ENCODE data around the gene ENAH.

DNA sequence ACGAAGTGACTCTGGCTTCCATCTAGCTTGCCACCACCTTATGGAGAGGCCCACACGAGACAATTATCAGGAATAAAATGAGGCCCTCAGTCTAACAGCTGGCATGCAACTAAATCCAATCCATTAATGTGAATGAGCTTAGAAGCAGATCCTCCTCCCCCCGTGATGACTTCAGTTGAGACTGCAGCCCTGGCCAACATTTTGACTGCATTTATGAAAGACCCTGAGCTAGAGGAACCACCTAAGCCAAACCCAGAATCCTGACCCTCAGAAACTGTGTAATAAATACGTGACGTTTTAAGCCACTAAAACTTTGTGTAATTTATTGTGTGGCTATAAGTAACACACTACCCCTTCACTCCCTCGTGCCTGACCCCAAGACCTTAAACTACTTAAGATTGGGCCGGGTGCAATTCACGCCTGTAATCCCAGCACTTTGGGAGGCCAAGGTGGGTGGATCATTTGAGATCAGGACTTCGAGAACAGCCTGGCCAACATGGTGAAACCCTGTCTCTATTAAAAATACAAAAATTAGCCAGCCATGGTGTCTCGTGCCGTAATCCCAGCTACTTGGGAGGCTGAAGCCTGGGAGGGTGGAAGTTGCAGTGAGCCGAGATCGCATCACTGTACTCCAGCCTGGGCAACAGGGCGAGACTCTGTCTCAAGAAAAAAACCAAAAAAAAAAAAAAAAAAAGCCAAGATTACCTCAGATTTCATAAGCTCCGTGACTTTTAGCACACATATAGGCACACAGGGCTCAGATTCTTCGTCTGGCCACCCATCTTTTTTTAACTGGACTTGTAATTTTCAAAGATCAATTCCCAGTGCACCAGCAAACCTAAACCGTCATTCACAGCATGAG is 72.5 kb downstream of the ENAH start:
- TF ChIP-seq EZH2 (IDR thresholded peaks at IDR 0.05; ENCODE audit: insufficient read depth, low read length), result no peak
- TF ChIP-seq, protein P1, sequence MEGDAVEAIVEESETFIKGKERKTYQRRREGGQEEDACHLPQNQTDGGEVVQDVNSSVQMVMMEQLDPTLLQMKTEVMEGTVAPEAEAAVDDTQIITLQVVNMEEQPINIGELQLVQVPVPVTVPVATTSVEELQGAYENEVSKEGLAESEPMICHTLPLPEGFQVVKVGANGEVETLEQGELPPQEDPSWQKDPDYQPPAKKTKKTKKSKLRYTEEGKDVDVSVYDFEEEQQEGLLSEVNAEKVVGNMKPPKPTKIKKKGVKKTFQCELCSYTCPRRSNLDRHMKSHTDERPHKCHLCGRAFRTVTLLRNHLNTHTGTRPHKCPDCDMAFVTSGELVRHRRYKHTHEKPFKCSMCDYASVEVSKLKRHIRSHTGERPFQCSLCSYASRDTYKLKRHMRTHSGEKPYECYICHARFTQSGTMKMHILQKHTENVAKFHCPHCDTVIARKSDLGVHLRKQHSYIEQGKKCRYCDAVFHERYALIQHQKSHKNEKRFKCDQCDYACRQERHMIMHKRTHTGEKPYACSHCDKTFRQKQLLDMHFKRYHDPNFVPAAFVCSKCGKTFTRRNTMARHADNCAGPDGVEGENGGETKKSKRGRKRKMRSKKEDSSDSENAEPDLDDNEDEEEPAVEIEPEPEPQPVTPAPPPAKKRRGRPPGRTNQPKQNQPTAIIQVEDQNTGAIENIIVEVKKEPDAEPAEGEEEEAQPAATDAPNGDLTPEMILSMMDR (IDR thresholded peaks at IDR 0.05; ENCODE audit: insufficient read depth, low read depth, low read length), result no peak
